ENCODE measurements around the gene ZNF827.

The ZNF827 gene

GRCh38 chr4:145957302-145957701 lies 18.7 kb upstream of the ZNF827 start:
- no peak for TF ChIP-seq CTCF (IDR thresholded peaks at IDR 0.05; ENCODE audit: low read depth, low read length, missing control alignments)
- H3K4me3 ChIP-seq (ENCODE audit: low read depth, low read length): no peak overlapping the region
- DNase-seq (ENCODE audit: low read depth): no peak
- in situ Hi-C loops (cut with HindIII; ENCODE audit: low sequenced_read_pairs): no loop called here

- H3K4me3 ChIP-seq (ENCODE audit: low read depth, low read length): no peak overlapping the region
- DNase-seq (ENCODE audit: low read depth): no peak
- peak; percentile 75 for TF ChIP-seq CTCF (IDR thresholded peaks at IDR 0.05; ENCODE audit: low read depth, low read length, missing control alignments)
- in situ Hi-C loops (cut with HindIII; ENCODE audit: low sequenced_read_pairs): no loop called here
These were observed 17.8 kb upstream of the ZNF827 start for GRCh38 chr4:145956288-145956890.

GRCh38 chr4:145954924-145955339 lies 16.3 kb upstream of the ZNF827 start:
- in situ Hi-C loops (cut with HindIII; ENCODE audit: low sequenced_read_pairs): loop anchor here (5.0 kb wide), 1 partner anchor 37 kb away; no protein-coding TSS in a partner anchor
- peak; percentile 52 for DNase-seq (ENCODE audit: low read depth)
- TF ChIP-seq CTCF (IDR thresholded peaks at IDR 0.05; ENCODE audit: low read depth, low read length, missing control alignments): no peak
- no peak overlapping the region for H3K4me3 ChIP-seq (ENCODE audit: low read depth, low read length)

- no peak overlapping the region for H3K4me3 ChIP-seq (ENCODE audit: low read depth, low read length)
- no peak for TF ChIP-seq CTCF (IDR thresholded peaks at IDR 0.05; ENCODE audit: low read depth, low read length, missing control alignments)
- in situ Hi-C loops (cut with HindIII; ENCODE audit: low sequenced_read_pairs): loop anchor here (5.0 kb wide), 1 partner anchor 40 kb away; no protein-coding TSS in a partner anchor
- no peak for DNase-seq (ENCODE audit: low read depth)
These were observed 13.3 kb upstream of the ZNF827 start for GRCh38 chr4:145951931-145952330.

- TF ChIP-seq CTCF (IDR thresholded peaks at IDR 0.05; ENCODE audit: low read depth, low read length, missing control alignments): no peak
- no peak overlapping the region for H3K4me3 ChIP-seq (ENCODE audit: low read depth, low read length)
- in situ Hi-C loops (cut with HindIII; ENCODE audit: low sequenced_read_pairs): no loop called here
- no peak for DNase-seq (ENCODE audit: low read depth)
These were observed 7.0 kb upstream of the ZNF827 start for GRCh38 chr4:145945431-145946155.

- TF ChIP-seq CTCF (IDR thresholded peaks at IDR 0.05; ENCODE audit: low read depth, low read length, missing control alignments): no peak
- in situ Hi-C loops (cut with HindIII; ENCODE audit: low sequenced_read_pairs): no loop called here
These were observed 6.3 kb upstream of the ZNF827 start for GRCh38 chr4:145944886-145945285.

More at GRCh38 chr4:145944886-145945285, 6.3 kb upstream of the ZNF827 start:
- no peak overlapping the region for H3K4me3 ChIP-seq (ENCODE audit: low read depth, low read length)
- no peak for DNase-seq (ENCODE audit: low read depth)
